Panc1 (cell line): Measurements from ENCODE around the gene SLC4A7. TPM values are rescaled to one million over a fixed set of nuclear protein-coding genes. Genes with fewer than 3 reads are reported as not detected.

Experiments used
- ATAC-seq: fragments of 200-7000 bp; cut with Tn5 transposase; 2 replicates; pipeline ENCODE4 v1.9.1; 2020; ENCODE audit warnings: mild to moderate bottlenecking, moderate library complexity
- BruUV-seq: library from RNA; stranded (reverse); fragments of 400-500 nt; replicated peaks from 2 replicates; lab custom pipeline; 2021; lab: Mats Ljungman, UMichigan
- CTCF ChIA-PET: fragments of 300-600 bp; sonication (Branson Sonifier 250); formaldehyde crosslinking; loops from one replicate; lab custom pipeline; 2022; ENCODE audit warnings: antibody characterized with exemption; lab: Charles Lee
- POLR2A ChIA-PET: fragments of 300-600 bp; sonication (Branson Sonifier 250); formaldehyde crosslinking; loops from one replicate; lab custom pipeline; 2022; ENCODE audit warnings: antibody characterized with exemption; lab: Charles Lee
- DNase-seq: peaks from one replicate; pipeline ENCODE4 v3.0.0-alpha.2; 2010; ENCODE audit warnings: low read depth, low spot score
- H3K27ac ChIP-seq: 2 replicates; pipeline ENCODE4 v1.5.1; 2011; ENCODE audit warnings: mild to moderate bottlenecking, low read length, inconsistent platforms
- H3K27me3 ChIP-seq: fragments of 200-500 bp; sonication (Bioruptor generic); 2 replicates; pipeline ENCODE4 v1.6.0; 2014; ENCODE audit warnings: low read length, inconsistent platforms; ENCODE audit not compliant: control insufficient read depth, insufficient read depth
- H3K36me3 ChIP-seq: fragments of 200-500 bp; sonication (Bioruptor generic); 2 replicates; pipeline ENCODE4 v1.5.1; 2014; ENCODE audit warnings: inconsistent platforms, mild to moderate bottlenecking, low read length, moderate library complexity; ENCODE audit not compliant: control insufficient read depth, insufficient read depth
- H3K4me1 ChIP-seq: 2 replicates; pipeline ENCODE4 v1.5.1; 2011; ENCODE audit warnings: inconsistent platforms, mild to moderate bottlenecking, low read length, moderate library complexity; ENCODE audit not compliant: control insufficient read depth, insufficient read depth
- H3K4me3 ChIP-seq, 2 experiments: 2 replicates each; pipeline ENCODE4 v1.5.1; 2011 to 2012; ENCODE audit warnings: low read depth in 2 of 2, low read length in 2 of 2, mild to moderate bottlenecking in 2 of 2, inconsistent platforms in 1 of 2, moderate library complexity in 1 of 2
- H3K9me3 ChIP-seq: fragments of 200-500 bp; sonication (Bioruptor generic); 2 replicates; pipeline ENCODE4 v1.5.1; 2014; ENCODE audit warnings: low read depth, mild to moderate bottlenecking, inconsistent platforms, low read length, moderate library complexity; ENCODE audit not compliant: control insufficient read depth, insufficient read depth
- CTCF ChIP-seq: fragments of 450-650 bp; IDR thresholded peaks from 2 replicates; pipeline ENCODE4 v1.5.1; 2017; ENCODE audit warnings: mild to moderate bottlenecking
- POLR2AphosphoS5 ChIP-seq: IDR thresholded peaks from 2 replicates; pipeline ENCODE4 v1.6.1; 2012; ENCODE audit warnings: mild to moderate bottlenecking, low read depth, low read length, moderate library complexity
- REST ChIP-seq, 2 experiments: IDR thresholded peaks; 2 replicates each; pipeline ENCODE4 v1.6.1; 2011 to 2012; ENCODE audit warnings: low read depth in 2 of 2, control low read depth in 1 of 2, low read length in 1 of 2, mild to moderate bottlenecking in 1 of 2, moderate library complexity in 1 of 2; ENCODE audit not compliant: insufficient read depth in 1 of 2
- SIN3A ChIP-seq: IDR thresholded peaks from 2 replicates; pipeline ENCODE4 v1.6.1; 2012; ENCODE audit warnings: low read depth, mild to moderate bottlenecking, low read length, moderate library complexity, borderline replicate concordance; ENCODE audit not compliant: insufficient read depth
- TCF7L2 ChIP-seq: IDR thresholded peaks from 2 replicates; pipeline ENCODE4 v1.6.1; 2011; ENCODE audit warnings: mild to moderate bottlenecking, low read depth, low read length, inconsistent platforms
- in situ Hi-C: cut with HindIII; loops from 2 replicates; pipeline ENCODE4 v1.10.0; 2016; ENCODE audit warnings: low sequenced_read_pairs, low pct_unique_long_range_greater_than_20kb
- intact Hi-C: fragments of 100-400 bp; cut with micrococcal nuclease; formaldehyde crosslinking; loops from one replicate; pipeline ENCODE4 v1.10.0; 2022; ENCODE audit not compliant: unreplicated experiment
- total RNA-seq: library from RNA; stranded (reverse); gene quantifications from one replicate; pipeline ENCODE4 v1.2.1, GENCODE V29; 2021; ENCODE audit not compliant: unreplicated experiment

SLC4A7 gene
- total RNA-seq, 1 experiment from 2014 or later: 99.4 TPM

DNA sequence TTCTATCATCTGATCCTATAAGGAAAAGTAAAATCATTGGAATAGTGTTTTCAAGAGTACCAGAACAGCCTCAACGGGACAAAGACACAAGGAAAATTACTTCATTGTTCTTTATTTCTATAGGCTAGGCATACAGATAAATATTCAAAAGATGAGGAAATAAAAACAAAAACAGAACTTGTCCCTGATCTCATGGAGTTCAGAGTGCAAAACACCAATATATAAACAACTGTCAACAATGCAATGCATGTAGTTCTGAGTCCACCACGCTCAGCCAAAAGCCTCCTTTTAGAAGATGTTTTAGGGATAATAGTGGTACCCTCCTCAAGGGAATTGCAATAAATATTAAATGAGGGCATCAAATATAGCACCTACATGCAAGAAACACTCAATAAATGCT is 4.6 kb upstream of the SLC4A7 start:
- Histone ChIP-seq H3K9me3 (no peaks in the 10 kb centered on the region), H3K4me1 (peaks cover 6% of the 10 kb centered on the region), H3K27ac (peak overlapping the region; percentile 51; the same call in 1 of the 2 replicates), H3K36me3 (no peaks in the 10 kb centered on the region), H3K27me3 (no peaks in the 10 kb centered on the region), H3K4me3 (no peak overlapping the region)
- ATAC-seq: no peak
- intact Hi-C loops (no loop called here), in situ Hi-C loops (no loop called here)
- no peak for DNase-seq
- ChIA-PET POLR2A (interaction anchor here (0.6 kb wide), 1 partner anchor 24 kb away, joined by 5 read pairs; no protein-coding TSS in a partner anchor), CTCF (no interaction called here)
- BruUV-seq: no TSS peak
- no peak for TF ChIP-seq CTCF
- no peak for TF ChIP-seq SIN3A

- CTCF ChIA-PET: no interaction called here
- no TSS peak for BruUV-seq
- DNase-seq (no peak), ATAC-seq (no peak)
- intact Hi-C loops: no loop called here
- in situ Hi-C loops: no loop called here
- Histone ChIP-seq H3K27me3 (no peaks in the 10 kb centered on the region), H3K27ac (peak overlapping the region; percentile 60), H3K9me3 (no peaks in the 10 kb centered on the region), H3K36me3 (no peaks in the 10 kb centered on the region), H3K4me3 (no peak overlapping the region), H3K4me1 (peaks cover 6% of the 10 kb centered on the region)
- no peak for TF ChIP-seq REST (IDR thresholded peaks at IDR 0.05; ENCODE audit: insufficient read depth in 1 of 2, low read depth in 2 of 2, low read length in 1 of 2)
- TF ChIP-seq POLR2AphosphoS5: no peak
- no peak for TF ChIP-seq CTCF
- no peak for TF ChIP-seq TCF7L2
- TF ChIP-seq SIN3A: no peak
- POLR2A ChIA-PET: interaction anchor here (0.8 kb wide), 1 partner anchor 20 kb away, joined by 4 read pairs; no protein-coding TSS in a partner anchor
Observed at GRCh38 chr3:27487383-27487782, 3.2 kb upstream of the SLC4A7 start.
